Aorta (tissue), 5 donors: ENCODE data around the gene PDE1C. TPM values are rescaled to one million over a fixed set of nuclear protein-coding genes. Genes with fewer than 3 reads are reported as not detected.

Experiments
- ATAC-seq: fragments of 200-7000 bp; cut with Tn5 transposase; one replicate; pipeline ENCODE4 v1.9.1; 2022; ENCODE audit warnings: moderate library complexity; ENCODE audit not compliant: low FRiP score
- DNase-seq, 2 donors: peaks; one replicate each; pipeline ENCODE4 v3.0.0-alpha.2; 2020
- H3K27ac ChIP-seq, 2 donors: one replicate each; pipeline ENCODE4 v1.5.1; 2013; ENCODE audit warnings: low read length in 2 of 2, mild to moderate bottlenecking in 2 of 2, moderate library complexity in 2 of 2, control low read depth in 1 of 2, inconsistent platforms in 1 of 2, low read depth in 1 of 2
- H3K27me3 ChIP-seq, 2 donors: one replicate each; pipeline ENCODE4 v1.6.1; 2013; ENCODE audit warnings: control low read depth in 1 of 2, low read length in 1 of 2, mild to moderate bottlenecking in 1 of 2, moderate library complexity in 1 of 2; ENCODE audit not compliant: insufficient read depth in 2 of 2, control insufficient read depth in 1 of 2
- H3K36me3 ChIP-seq, 2 donors: one replicate each; pipeline ENCODE4 v1.6.1; 2013; ENCODE audit warnings: control low read depth in 1 of 2, low read length in 1 of 2, mild to moderate bottlenecking in 1 of 2; ENCODE audit not compliant: insufficient read depth in 2 of 2, control insufficient read depth in 1 of 2
- H3K4me1 ChIP-seq, 2 donors: one replicate each; pipeline ENCODE4 v1.6.1; 2013; ENCODE audit warnings: low read length in 2 of 2, control low read depth in 1 of 2, mild to moderate bottlenecking in 1 of 2, moderate library complexity in 1 of 2; ENCODE audit not compliant: insufficient read depth in 2 of 2, control insufficient read depth in 1 of 2
- H3K4me3 ChIP-seq, 2 donors: one replicate each; pipeline ENCODE4 v1.5.1; 2013; ENCODE audit warnings: low read length in 2 of 2, control low read depth in 1 of 2, mild to moderate bottlenecking in 1 of 2
- H3K9me3 ChIP-seq: one replicate; pipeline ENCODE4 v1.6.1; 2013; ENCODE audit warnings: mild to moderate bottlenecking, low read length; ENCODE audit not compliant: control insufficient read depth
- WGBS, 2 donors: extraction: QIAGEN DNeasy Blood & Tissue Kit; methylation state at CpG; one replicate each; pipeline ENCODE4 v1.1.7; 2013; 5-methylcytosine and 5-hydroxymethylcytosine counted together
- intact Hi-C, 2 donors: fragments of 100-400 bp; cut with DNase I; formaldehyde crosslinking; loops; one replicate each; pipeline versions ENCODE4 v1.14.2 to v1.15.0; 2022
- polyA plus RNA-seq, 2 donors: library from polyadenylated mRNA; stranded (reverse); fragments of 200-250 nt; gene quantifications; one replicate each; pipeline ENCODE4 v1.2.3, GENCODE V29; 2013
- total RNA-seq, 2 donors: library from RNA; stranded (reverse); fragmentation: NEBNext Ultra II Directional; extraction: Animal tissue kit (Norgen Biotek cat#: 25700); gene quantifications; one replicate each; pipeline ENCODE4 v1.2.1, GENCODE V29; 2021
- donor health status: healthy with polysubstance abuse.
- donor health status: Bipolar disorder and iron deficiency.
- donor health status: DM: no; HTN: no; CAD: no.
- donor health status: DM: no; HTN: no; CAD: no.
- donor health status: DM: yes; HTN: yes; CAD: no.

PDE1C gene
- total and polyA plus RNA-seq, 4 donors: 0.84 to 7.1 (median 4.6) TPM

DNA sequence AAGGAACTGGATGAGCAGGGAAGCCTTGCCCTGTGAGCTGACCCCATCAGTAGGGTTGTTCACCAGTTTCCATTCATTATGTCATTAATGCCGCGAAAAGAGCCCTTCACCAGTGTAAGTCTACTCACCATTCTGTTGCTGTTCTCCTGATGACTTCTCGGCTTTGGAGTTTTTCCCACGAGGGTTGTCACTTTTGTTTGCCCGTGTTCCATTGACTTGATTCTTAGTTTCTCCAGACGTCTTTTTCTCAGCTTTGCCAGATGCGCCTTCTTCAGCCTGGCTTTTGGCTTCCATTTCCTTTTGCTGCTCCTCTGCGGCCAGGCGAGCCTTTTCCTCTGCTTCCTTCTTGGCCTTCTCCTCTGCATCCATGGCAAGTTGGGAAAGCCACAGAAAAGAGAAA, 254.4 kb downstream of the PDE1C start:
- Histone ChIP-seq H3K36me3 (no peaks in the 10 kb centered on the region), H3K9me3 (no peaks in the 10 kb centered on the region), H3K4me1 (no peaks in the 10 kb centered on the region), H3K4me3 (no peak overlapping the region), H3K27ac (no peak overlapping the region), H3K27me3 (no peaks in the 10 kb centered on the region)
- intact Hi-C loops: no loop called here
- DNase-seq (no peak), ATAC-seq (no peak)
- WGBS, 2 donors: 50 to 56% methylated on average over 9 of the region's 9 CpGs

DNA sequence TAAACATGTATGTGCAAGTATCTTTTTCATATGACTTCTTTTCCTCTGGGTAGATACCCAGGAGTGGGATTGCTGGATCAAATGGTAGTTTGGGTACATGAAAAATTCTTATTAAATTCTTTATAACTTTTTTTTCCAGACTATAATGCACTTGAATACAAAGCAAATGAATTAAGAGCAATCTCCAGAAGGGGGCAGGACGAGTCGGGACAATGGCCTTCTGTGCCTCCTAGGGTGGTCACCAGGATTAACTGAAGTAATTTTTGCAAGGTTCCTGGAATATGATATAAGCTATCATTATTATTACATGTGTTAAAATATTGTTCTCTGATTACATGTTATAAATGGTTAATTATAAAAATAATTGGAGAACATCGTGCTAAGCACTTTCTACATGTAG, 256.0 kb downstream of the PDE1C start:
- DNase-seq: no peak
- Histone ChIP-seq H3K36me3 (no peaks in the 10 kb centered on the region), H3K4me1 (no peaks in the 10 kb centered on the region), H3K4me3 (no peak overlapping the region), H3K9me3 (no peaks in the 10 kb centered on the region), H3K27ac (no peak overlapping the region), H3K27me3 (no peaks in the 10 kb centered on the region)
- ATAC-seq: no peak
- intact Hi-C loops: no loop called here
- WGBS, 2 donors: 83 to 88% methylated on average over 3 of the region's 3 CpGs

DNA sequence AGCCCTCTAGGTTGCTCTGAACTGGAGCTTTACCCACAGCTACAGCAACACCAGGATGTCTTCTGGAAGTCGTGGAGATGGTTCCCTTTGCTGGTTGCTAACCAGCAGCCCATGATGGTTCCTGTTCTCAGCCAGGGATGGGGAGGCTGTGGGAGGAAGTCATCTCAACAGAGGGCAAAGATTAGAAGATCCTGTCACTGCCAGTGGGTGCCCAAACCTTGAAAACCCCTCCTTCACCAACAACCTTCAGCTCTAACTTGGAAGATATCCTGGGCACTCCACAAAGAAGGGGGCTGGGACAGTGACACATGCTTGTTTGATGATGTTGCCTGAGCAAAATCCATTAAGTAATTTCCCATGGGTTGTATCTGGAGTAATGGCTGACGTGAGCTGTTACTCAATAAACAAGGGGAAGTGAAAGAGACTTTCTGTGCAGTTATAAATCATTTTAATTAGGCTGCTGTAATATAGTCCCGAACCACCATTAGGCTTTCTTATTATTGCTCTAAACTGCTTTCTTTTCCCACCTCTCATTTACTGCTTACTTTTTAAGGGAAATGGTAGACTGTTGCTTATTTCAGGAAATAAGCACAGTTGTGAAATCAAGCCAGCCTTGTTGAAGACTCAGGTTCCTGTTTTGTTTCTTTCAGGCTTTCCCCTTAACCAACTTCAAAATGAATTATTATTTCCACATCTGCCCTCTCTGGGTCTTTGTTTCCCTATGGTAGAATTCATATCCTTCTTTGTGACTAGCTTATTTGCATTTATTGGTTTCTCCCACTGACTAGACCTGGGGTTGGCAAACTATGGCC, 258.4 kb downstream of the PDE1C start:
- WGBS, 2 donors: 48 to 50% methylated on average over 3 of the region's 3 CpGs
- H3K36me3 ChIP-seq: no peaks in the 10 kb centered on the region
- H3K27ac ChIP-seq: no peak overlapping the region
- DNase-seq (peak in 1 of 2 donors; percentile 54), ATAC-seq (peak; percentile 29)
- no peaks in the 10 kb centered on the region for H3K9me3 ChIP-seq
- intact Hi-C loops: no loop called here
- H3K4me1 ChIP-seq: no peaks in the 10 kb centered on the region
- H3K4me3 ChIP-seq: no peak overlapping the region
- H3K27me3 ChIP-seq: no peaks in the 10 kb centered on the region

DNA sequence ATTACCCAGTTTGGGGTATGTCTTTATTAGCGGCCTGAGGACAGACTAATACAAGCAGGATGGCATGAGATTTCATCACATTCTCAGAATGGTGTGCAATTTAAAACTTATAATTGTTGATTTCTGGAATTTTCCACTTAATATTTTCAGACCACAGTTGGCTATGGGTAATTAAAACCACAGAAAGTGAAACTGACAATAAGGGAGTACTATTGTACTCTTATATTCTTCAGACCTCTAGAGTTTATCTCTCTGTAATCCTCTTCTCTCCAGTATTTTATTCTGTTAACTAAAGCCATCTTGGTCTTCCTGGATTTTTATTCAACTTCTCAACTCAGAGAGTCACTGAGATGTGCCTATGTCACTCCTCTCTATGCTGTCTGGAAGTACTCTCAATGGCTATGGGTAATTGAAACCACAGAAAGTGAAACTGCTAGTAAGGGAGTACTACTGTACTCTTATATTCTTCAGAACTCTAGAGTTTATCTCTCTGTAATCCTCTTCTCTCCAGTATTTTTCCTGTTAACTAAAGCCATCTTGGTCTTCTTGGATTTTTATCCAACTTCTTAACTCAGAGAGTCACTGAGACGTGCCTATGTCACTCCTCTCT, 264.9 kb downstream of the PDE1C start:
- Histone ChIP-seq H3K9me3 (peaks cover 1% of the 10 kb centered on the region), H3K4me1 (no peaks in the 10 kb centered on the region), H3K4me3 (no peak overlapping the region), H3K36me3 (no peaks in the 10 kb centered on the region), H3K27me3 (no peaks in the 10 kb centered on the region), H3K27ac (no peak overlapping the region)
- DNase-seq (no peak), ATAC-seq (no peak)
- 77 to 88% methylated on average over 2 of the region's 2 CpGs for WGBS, 2 donors
- intact Hi-C loops: no loop called here

DNA sequence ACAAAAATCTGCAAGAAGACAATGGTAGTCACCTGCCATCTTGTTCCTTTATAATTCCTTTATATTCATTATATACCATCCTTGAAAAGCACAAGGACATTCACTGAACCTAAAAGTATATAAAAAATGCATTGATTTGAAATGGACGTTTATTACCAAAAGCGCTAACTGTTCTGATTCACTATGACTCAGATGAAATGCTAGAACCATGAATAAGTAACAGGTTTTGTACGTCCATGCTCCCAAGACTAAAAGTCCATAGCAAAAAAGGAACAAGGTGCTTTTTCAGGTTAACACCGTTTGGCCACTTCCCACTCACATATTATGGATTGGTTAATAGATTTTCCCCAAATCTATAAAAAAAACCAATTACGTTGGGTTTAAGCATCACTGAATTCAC, 273.8 kb downstream of the PDE1C start:
- no peaks in the 10 kb centered on the region for H3K36me3 ChIP-seq
- no peaks in the 10 kb centered on the region for H3K27me3 ChIP-seq
- DNase-seq: no peak
- no peaks in the 10 kb centered on the region for H3K9me3 ChIP-seq
- ATAC-seq: no peak
- no peak overlapping the region for H3K27ac ChIP-seq
- no peak overlapping the region for H3K4me3 ChIP-seq
- intact Hi-C loops: no loop called here
- H3K4me1 ChIP-seq: no peaks in the 10 kb centered on the region
- WGBS, 2 donors: 76 to 83% methylated on average over 5 of the region's 5 CpGs

DNA sequence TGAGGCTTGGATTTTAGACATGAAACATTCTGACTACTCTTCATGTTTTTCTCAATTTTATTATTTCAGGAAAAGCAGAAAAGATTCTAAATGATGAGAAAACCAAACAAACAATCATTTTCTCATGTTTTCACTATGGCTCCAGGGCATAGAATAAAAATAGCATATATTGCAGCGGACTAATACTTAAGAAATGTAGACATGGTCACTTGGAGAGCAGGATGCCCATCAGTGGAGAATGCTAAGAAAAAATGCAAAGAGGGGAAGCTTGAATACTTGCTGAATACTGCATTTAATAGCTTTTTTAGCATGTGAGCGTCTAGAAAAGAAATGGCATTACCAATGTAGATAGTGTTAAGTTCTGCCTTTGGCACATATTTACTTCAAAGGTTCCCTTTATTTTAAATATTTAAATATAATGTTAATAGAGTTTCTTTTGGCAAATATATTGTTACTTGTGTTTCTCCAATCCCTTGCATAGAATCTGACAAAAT, 275.3 kb downstream of the PDE1C start:
- Histone ChIP-seq H3K9me3 (no peaks in the 10 kb centered on the region), H3K4me3 (no peak overlapping the region), H3K27me3 (no peaks in the 10 kb centered on the region), H3K4me1 (no peaks in the 10 kb centered on the region), H3K27ac (no peak overlapping the region), H3K36me3 (no peaks in the 10 kb centered on the region)
- ATAC-seq (no peak), DNase-seq (no peak)
- intact Hi-C loops: no loop called here
- WGBS, 2 donors: 27 to 33% methylated on average over 2 of the region's 2 CpGs

DNA sequence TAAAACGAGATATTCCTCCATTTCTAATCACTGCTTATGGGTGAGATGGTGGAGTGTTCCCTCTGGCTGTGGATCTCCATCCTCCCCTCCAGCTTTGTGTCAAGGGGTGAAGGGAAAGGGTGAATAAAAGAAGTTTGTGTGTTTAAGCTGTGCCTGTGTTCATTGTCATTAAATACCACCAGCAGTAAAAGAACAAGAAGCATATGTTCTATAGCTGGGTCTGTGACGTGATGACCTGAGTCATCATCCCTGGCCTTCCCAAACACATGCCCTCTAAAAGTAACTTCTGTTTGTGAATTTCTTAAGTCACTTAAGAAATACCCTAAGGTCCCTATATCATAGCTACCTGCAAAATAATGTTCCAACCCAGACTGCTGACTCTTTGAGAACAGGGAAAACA, 278.3 kb downstream of the PDE1C start:
- Histone ChIP-seq H3K9me3 (no peaks in the 10 kb centered on the region), H3K4me1 (no peaks in the 10 kb centered on the region), H3K4me3 (no peak overlapping the region), H3K36me3 (no peaks in the 10 kb centered on the region), H3K27ac (no peak overlapping the region), H3K27me3 (no peaks in the 10 kb centered on the region)
- intact Hi-C loops: no loop called here
- 84 to 87% methylated on average over 2 of the region's 2 CpGs for WGBS, 2 donors
- ATAC-seq (no peak), DNase-seq (no peak)

DNA sequence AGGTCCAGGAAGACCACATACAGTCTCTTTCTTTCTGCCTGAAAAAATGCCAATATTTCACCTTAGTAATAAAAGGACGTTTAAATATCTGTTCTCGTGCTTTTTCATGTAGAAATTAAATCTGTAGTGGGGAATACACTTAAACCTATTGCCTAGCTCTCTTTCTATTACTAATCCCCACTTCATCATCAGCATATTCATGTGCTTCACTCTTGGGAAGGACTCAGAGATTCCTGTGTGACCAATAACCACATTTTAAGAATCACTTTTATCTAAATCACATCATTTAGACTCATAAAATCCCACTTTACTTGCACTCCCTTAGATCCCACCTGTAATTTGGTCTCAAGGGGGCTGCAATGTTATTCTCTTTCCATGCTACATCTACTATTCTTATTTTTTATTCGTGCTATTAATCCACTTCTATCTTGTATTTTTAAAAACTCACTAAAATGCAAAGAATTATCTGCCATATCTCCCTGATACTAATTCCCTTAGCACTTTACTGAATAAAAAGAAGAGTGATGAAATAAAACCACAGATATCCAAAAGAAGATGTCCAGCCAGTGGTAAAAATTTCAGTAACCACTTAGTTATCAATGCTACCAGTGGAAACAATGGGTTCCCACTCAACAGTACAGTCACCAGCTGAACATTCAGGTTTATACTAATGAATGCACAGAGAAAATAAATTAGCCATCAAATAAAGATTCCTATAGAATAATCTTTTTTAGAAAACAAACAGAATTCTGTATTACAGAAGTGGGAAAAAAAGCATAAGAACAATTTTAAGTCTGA, 281.1 kb downstream of the PDE1C start:
- H3K27ac ChIP-seq: no peak overlapping the region
- H3K9me3 ChIP-seq: no peaks in the 10 kb centered on the region
- H3K27me3 ChIP-seq: no peaks in the 10 kb centered on the region
- 79 to 81% methylated on average over 3 of the region's 3 CpGs for WGBS, 2 donors
- H3K36me3 ChIP-seq: no peaks in the 10 kb centered on the region
- H3K4me1 ChIP-seq: no peaks in the 10 kb centered on the region
- no peak overlapping the region for H3K4me3 ChIP-seq
- ATAC-seq (no peak), DNase-seq (no peak)
- intact Hi-C loops: no loop called here
